ENCODE data around the gene UBXN6. TPM values are rescaled to one million over a fixed set of nuclear protein-coding genes. Genes with fewer than 3 reads are reported as not detected.

The UBXN6 gene
- total RNA-seq, 1 donor from 2014 or later = 147 TPM

- Histone ChIP-seq H3K4me3 (no peak overlapping the region), H3K36me3 (peaks cover 0 to 85% of the 10 kb centered on the region in 2 donors), H3K27ac (no peak overlapping the region), H3K27me3 (no peaks in the 10 kb centered on the region), H3K4me1 (no peaks in the 10 kb centered on the region), H3K9me3 (no peaks in the 10 kb centered on the region)
- intact Hi-C loops (cut with DNase I) = no loop called here
- TF ChIP-seq CTCF (IDR thresholded peaks at IDR 0.05) (no peak), POLR2A (IDR thresholded peaks at IDR 0.05) (no peak), POLR2AphosphoS5 (IDR thresholded peaks at IDR 0.05; ENCODE audit: insufficient read depth in 1 of 2, low read depth in 1 of 2) (no peak)
- no peak for DNase-seq (ENCODE audit: extremely low spot score in 2 of 2)
Measured at GRCh38 chr19:4493104-4493928, 35.7 kb upstream of the UBXN6 start.

GRCh38 chr19:4492337-4493103 is 34.9 kb upstream of the UBXN6 start:
- Histone ChIP-seq H3K27ac (no peak overlapping the region), H3K36me3 (peaks cover 0 to 80% of the 10 kb centered on the region in 2 donors), H3K9me3 (no peaks in the 10 kb centered on the region), H3K4me1 (no peaks in the 10 kb centered on the region), H3K27me3 (no peaks in the 10 kb centered on the region), H3K4me3 (no peak overlapping the region)
- TF ChIP-seq CTCF (IDR thresholded peaks at IDR 0.05) = no peak
- TF ChIP-seq POLR2AphosphoS5 (IDR thresholded peaks at IDR 0.05; ENCODE audit: insufficient read depth in 1 of 2, low read depth in 1 of 2) = no peak
- no peak for TF ChIP-seq POLR2A (IDR thresholded peaks at IDR 0.05)
- intact Hi-C loops (cut with DNase I) = no loop called here
- no peak for DNase-seq (ENCODE audit: extremely low spot score in 2 of 2)

- Histone ChIP-seq H3K36me3 (peaks cover 0 to 69% of the 10 kb centered on the region in 2 donors), H3K27me3 (no peaks in the 10 kb centered on the region), H3K9me3 (no peaks in the 10 kb centered on the region), H3K4me3 (no peak overlapping the region), H3K4me1 (no peaks in the 10 kb centered on the region), H3K27ac (no peak overlapping the region)
- DNase-seq (ENCODE audit: extremely low spot score in 2 of 2) = no peak
- TF ChIP-seq POLR2AphosphoS5 (IDR thresholded peaks at IDR 0.05; ENCODE audit: insufficient read depth in 1 of 2, low read depth in 1 of 2) (no peak), POLR2A (IDR thresholded peaks at IDR 0.05) (no peak), CTCF (IDR thresholded peaks at IDR 0.05) (no peak)
- intact Hi-C loops (cut with DNase I) = no loop called here
Measured at GRCh38 chr19:4491446-4491845, 33.9 kb upstream of the UBXN6 start.

DNA sequence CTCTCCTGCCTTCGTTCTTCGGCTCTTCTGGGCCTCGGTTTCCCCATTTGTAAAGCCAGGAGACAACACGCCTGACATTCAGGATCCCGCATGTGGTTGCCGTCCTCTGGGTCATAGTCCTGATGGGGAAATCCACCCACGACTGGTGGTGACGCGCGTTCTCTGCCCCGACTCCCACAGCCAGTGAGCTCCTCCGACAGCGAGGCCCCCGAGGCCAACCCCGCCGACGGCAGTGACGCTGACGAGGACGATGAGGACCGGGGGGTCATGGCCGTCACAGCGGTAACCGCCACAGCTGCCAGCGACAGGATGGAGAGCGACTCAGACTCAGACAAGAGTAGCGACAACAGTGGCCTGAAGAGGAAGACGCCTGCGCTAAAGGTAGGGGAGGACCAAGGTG is 30.9 kb upstream of the UBXN6 start:
- no peaks in the 10 kb centered on the region for H3K9me3 ChIP-seq
- no peaks in the 10 kb centered on the region for H3K27me3 ChIP-seq
- TF ChIP-seq POLR2AphosphoS5 (IDR thresholded peaks at IDR 0.05; ENCODE audit: insufficient read depth in 1 of 2, low read depth in 1 of 2) = no peak
- TF ChIP-seq POLR2A (IDR thresholded peaks at IDR 0.05) = no peak
- TF ChIP-seq CTCF (IDR thresholded peaks at IDR 0.05) = no peak
- no peak overlapping the region for H3K4me3 ChIP-seq
- H3K36me3 ChIP-seq = peaks cover 0 to 50% of the 10 kb centered on the region in 2 donors
- no peak for DNase-seq (ENCODE audit: extremely low spot score in 2 of 2)
- no peaks in the 10 kb centered on the region for H3K4me1 ChIP-seq
- intact Hi-C loops (cut with DNase I) = no loop called here
- no peak overlapping the region for H3K27ac ChIP-seq

Data from vagina (tissue), 2 donors.